ENCODE measurements around the gene MMP24OS. TPM values are rescaled to one million over a fixed set of nuclear protein-coding genes. Genes with fewer than 3 reads are reported as not detected.
A peak's percentile ranks its signal among the peaks of the same experiment; 100 is the strongest.

MMP24OS gene
- polyA plus RNA-seq, 1 experiment: 47.6 TPM

- CTCF ChIA-PET: interaction anchor here (1.5 kb wide), 1 partner anchor 34 kb away, joined by 3 read pairs; no protein-coding TSS in a partner anchor
- POLR2A ChIA-PET: no interaction called here
Observed at GRCh38 chr20:35235881-35236280, 42.0 kb downstream of the MMP24OS start.

GRCh38 chr20:35232575-35232974, 45.3 kb downstream of the MMP24OS start:
- Histone ChIP-seq H3K4me3 (ENCODE audit: low read depth, low read length) (no peak overlapping the region), H3K27me3 (ENCODE audit: control insufficient read depth, insufficient read depth, low read length) (no peaks in the 10 kb centered on the region), H3K36me3 (ENCODE audit: control insufficient read depth, insufficient read depth, low read length) (no peaks in the 10 kb centered on the region)
- ChIA-PET POLR2A (no interaction called here), CTCF (interaction anchor here (1.6 kb wide), 1 partner anchor 35 kb away, joined by 4 read pairs; no protein-coding TSS in a partner anchor)
- DNase-seq (ENCODE audit: low read depth): peak; percentile 56
- TF ChIP-seq, protein P1, sequence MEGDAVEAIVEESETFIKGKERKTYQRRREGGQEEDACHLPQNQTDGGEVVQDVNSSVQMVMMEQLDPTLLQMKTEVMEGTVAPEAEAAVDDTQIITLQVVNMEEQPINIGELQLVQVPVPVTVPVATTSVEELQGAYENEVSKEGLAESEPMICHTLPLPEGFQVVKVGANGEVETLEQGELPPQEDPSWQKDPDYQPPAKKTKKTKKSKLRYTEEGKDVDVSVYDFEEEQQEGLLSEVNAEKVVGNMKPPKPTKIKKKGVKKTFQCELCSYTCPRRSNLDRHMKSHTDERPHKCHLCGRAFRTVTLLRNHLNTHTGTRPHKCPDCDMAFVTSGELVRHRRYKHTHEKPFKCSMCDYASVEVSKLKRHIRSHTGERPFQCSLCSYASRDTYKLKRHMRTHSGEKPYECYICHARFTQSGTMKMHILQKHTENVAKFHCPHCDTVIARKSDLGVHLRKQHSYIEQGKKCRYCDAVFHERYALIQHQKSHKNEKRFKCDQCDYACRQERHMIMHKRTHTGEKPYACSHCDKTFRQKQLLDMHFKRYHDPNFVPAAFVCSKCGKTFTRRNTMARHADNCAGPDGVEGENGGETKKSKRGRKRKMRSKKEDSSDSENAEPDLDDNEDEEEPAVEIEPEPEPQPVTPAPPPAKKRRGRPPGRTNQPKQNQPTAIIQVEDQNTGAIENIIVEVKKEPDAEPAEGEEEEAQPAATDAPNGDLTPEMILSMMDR (IDR thresholded peaks at IDR 0.05; ENCODE audit: insufficient read depth, low read depth, low read length): no peak

More at GRCh38 chr20:35235881-35236280, 42.0 kb downstream of the MMP24OS start:
- DNase-seq (ENCODE audit: low read depth): no peak
- no peaks in the 10 kb centered on the region for H3K36me3 ChIP-seq (ENCODE audit: control insufficient read depth, insufficient read depth, low read length)
- TF ChIP-seq, protein P1 (IDR thresholded peaks at IDR 0.05; ENCODE audit: insufficient read depth, low read depth, low read length): no peak
- H3K4me3 ChIP-seq (ENCODE audit: low read depth, low read length): no peak overlapping the region
- H3K27me3 ChIP-seq (ENCODE audit: control insufficient read depth, insufficient read depth, low read length): no peaks in the 10 kb centered on the region

DNA sequence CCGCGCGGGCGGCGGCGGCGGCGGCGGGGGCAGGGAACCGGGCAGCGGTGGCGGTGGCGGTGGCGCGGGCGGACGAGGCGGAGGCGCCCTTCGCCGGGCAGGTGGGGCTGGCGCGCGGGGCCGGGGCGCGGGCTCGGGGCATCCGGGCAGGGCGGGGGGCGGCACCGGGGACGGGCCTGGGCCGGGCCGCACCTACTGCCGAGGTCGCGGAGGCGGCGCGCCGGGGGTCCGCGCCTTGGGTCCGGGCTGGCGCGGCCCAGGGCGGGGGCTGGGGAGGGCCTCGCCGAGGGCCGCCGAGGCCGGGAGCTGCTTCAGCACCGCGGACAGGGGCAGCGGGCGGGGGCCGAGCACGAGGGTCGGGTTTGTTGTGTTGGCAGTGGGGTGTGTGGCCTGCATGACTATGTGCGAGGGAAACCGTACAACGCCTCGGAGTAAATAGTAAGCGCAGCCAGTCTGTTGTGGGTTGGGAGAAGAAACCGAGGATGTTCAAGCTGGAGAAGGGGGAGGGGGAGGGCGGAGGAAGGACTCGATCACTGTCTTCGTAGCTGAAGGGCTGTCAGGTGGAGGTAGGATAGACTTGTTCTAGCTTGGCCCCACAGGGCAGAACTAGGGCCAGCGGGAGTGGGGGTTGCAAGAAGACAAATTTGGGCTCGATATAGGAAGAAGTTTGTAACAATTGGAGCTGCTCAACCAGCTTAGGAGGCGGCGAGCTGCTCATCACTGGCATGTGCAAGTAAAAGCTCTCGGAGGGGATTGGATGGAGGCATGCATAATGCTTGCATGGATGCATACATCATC, 50.8 kb downstream of the MMP24OS start:
- no peak for DNase-seq (ENCODE audit: low read depth)
- peaks cover 13% of the 10 kb centered on the region for H3K27me3 ChIP-seq (ENCODE audit: control insufficient read depth, insufficient read depth, low read length)
- TF ChIP-seq, protein P1 (IDR thresholded peaks at IDR 0.05; ENCODE audit: insufficient read depth, low read depth, low read length): no peak
- POLR2A ChIA-PET: no interaction called here
- H3K36me3 ChIP-seq (ENCODE audit: control insufficient read depth, insufficient read depth, low read length): no peaks in the 10 kb centered on the region
- H3K4me3 ChIP-seq (ENCODE audit: low read depth, low read length): peak overlapping the region; percentile 20; the same call in 1 of the 2 replicates
- CTCF ChIA-PET: interaction anchor here (1.0 to 1.6 kb wide), 5 partner anchors 10 to 360 kb away, joined by 3 to 4 read pairs (median 3); no protein-coding TSS in a partner anchor

Other genes starting within 250 kb of the MMP24OS start
- gene TRPC4AP, start 185.3 kb downstream of the MMP24OS start, polyA plus RNA-seq (2011; rRNA removed): 95.9 and 111 TPM in 2 replicates
- gene EDEM2, start 130.8 kb downstream of the MMP24OS start, polyA plus RNA-seq (2011; rRNA removed): 17.7 and 24.7 TPM in 2 replicates
- gene PROCR, start 106.0 kb downstream of the MMP24OS start, polyA plus RNA-seq (2011; rRNA removed): 28.0 and 32.8 TPM in 2 replicates
- gene MMP24, start 51.4 kb downstream of the MMP24OS start, polyA plus RNA-seq (2011; rRNA removed): 1.5 and 2.3 TPM in 2 replicates
- 182 and 261 TPM in 2 replicates for gene EIF6, start 6.7 kb upstream of the MMP24OS start, polyA plus RNA-seq (2011; rRNA removed)
- not detected in 2 replicates for gene FAM83C, start 14.3 kb upstream of the MMP24OS start, polyA plus RNA-seq (2011; rRNA removed)
- gene UQCC1, start 133.9 kb upstream of the MMP24OS start, polyA plus RNA-seq (2011; rRNA removed): 44.2 and 45.9 TPM in 2 replicates
- gene GDF5, start 160.1 kb upstream of the MMP24OS start, polyA plus RNA-seq (2011; rRNA removed): 7.6 and 10.9 TPM in 2 replicates
- 6.6 and 7.9 TPM in 2 replicates for gene CEP250, start 177.5 kb upstream of the MMP24OS start, polyA plus RNA-seq (2011; rRNA removed)

All from BJ (cell line).